ENCODE results near the gene CCDC33.
A peak's percentile ranks its signal among the peaks of the same experiment; 100 is the strongest.

Gene CCDC33

GRCh38 chr15:74290645-74291044, 54.5 kb downstream of the CCDC33 start:
- DNase-seq: no peak

GRCh38 chr15:74291101-74292071, 55.3 kb downstream of the CCDC33 start:
- DNase-seq: no peak

GRCh38 chr15:74293021-74293810, 57.1 kb downstream of the CCDC33 start:
- DNase-seq: no peak

- DNase-seq: peak; percentile 23
Observed at GRCh38 chr15:74294010-74294409, 57.9 kb downstream of the CCDC33 start.

GRCh38 chr15:74295800-74296199, 59.7 kb downstream of the CCDC33 start:
- DNase-seq: no peak

GRCh38 chr15:74297887-74298286, 61.8 kb downstream of the CCDC33 start:
- no peak for DNase-seq

GRCh38 chr15:74300057-74300795, 64.1 kb downstream of the CCDC33 start:
- DNase-seq: no peak

GRCh38 chr15:74301583-74302361, 65.6 kb downstream of the CCDC33 start:
- no peak for DNase-seq

GRCh38 chr15:74302821-74303359, 66.8 kb downstream of the CCDC33 start:
- peak; percentile 42 for DNase-seq

GRCh38 chr15:74303741-74304309, 67.7 kb downstream of the CCDC33 start:
- DNase-seq: no peak

GRCh38 chr15:74304431-74304830, 68.3 kb downstream of the CCDC33 start:
- peak; percentile 63 for DNase-seq

GRCh38 chr15:74305687-74306086, 69.6 kb downstream of the CCDC33 start:
- DNase-seq: no peak

GRCh38 chr15:74306781-74307217, 70.7 kb downstream of the CCDC33 start:
- no peak for DNase-seq

GRCh38 chr15:74307827-74308811, 72.0 kb downstream of the CCDC33 start:
- DNase-seq: peak; percentile 67

- DNase-seq: peak; percentile 63
Observed at GRCh38 chr15:74311734-74312444, 75.8 kb downstream of the CCDC33 start.

- peak; percentile 94 for DNase-seq
Observed at GRCh38 chr15:74312445-74313007, 76.4 kb downstream of the CCDC33 start.

- DNase-seq: no peak
Observed at GRCh38 chr15:74313889-74314288, 77.8 kb downstream of the CCDC33 start.

- no peak for DNase-seq
Observed at GRCh38 chr15:74314795-74315438, 78.8 kb downstream of the CCDC33 start.

- DNase-seq: no peak
Observed at GRCh38 chr15:74315626-74316025, 79.5 kb downstream of the CCDC33 start.

Measured in NCI-H345 (cell line).